22Rv1 (cell line): ENCODE data around the gene SPHKAP.

Source experiments
- CTCF ChIP-seq: fragments of 450-650 bp; IDR thresholded peaks from 2 replicates; pipeline ENCODE4 v1.5.1; 2017; ENCODE audit warnings: mild to moderate bottlenecking
- ZFX ChIP-seq: fragments of 450-650 bp; IDR thresholded peaks from 2 replicates; pipeline ENCODE4 v1.6.1; 2017; ENCODE audit warnings: antibody characterized with exemption, borderline replicate concordance

DNA sequence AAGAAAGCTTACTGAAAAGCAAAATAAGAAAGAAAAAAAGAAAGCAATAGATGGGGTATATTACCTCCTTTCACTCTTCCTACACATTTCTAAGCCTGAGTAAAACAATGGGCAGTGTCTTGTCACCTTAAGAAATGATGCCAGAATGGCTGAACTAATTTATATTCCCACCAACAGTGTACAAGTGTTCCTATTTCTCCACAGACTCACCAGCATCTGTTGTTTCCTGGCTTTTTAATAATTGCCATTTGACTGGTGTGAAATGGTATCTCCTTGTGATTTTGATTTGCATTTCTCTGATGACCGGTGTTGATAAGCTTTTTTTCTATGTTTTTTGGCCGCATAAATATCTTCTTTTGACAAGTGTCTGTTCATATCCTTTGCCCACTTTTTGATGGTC is 98.4 kb downstream of the SPHKAP start:
- TF ChIP-seq CTCF (no peak), ZFX (no peak)
